B cell (primary cell): Measurements from ENCODE around the gene CFAP61. TPM values are rescaled to one million over a fixed set of nuclear protein-coding genes. Genes with fewer than 3 reads are reported as not detected.

Source experiments
- ATAC-seq: fragments of 200-7000 bp; cut with Tn5 transposase; one replicate; pipeline ENCODE4 v1.10.0; 2021; ENCODE audit warnings: low read depth, mild to moderate bottlenecking, moderate number of reproducible peaks, moderate library complexity
- CTCF ChIA-PET: fragments of 350-600 bp; sonication (Branson Sonifier 250); formaldehyde crosslinking; loops from one replicate; lab custom pipeline; 2021; ENCODE audit warnings: antibody characterized with exemption, inconsistent platforms; lab: Charles Lee
- POLR2A ChIA-PET: fragments of 350-600 bp; sonication (Branson Sonifier 250); formaldehyde crosslinking; loops from one replicate; lab custom pipeline; 2021; ENCODE audit warnings: antibody characterized with exemption; lab: Charles Lee
- DNase-seq: peaks from one replicate; pipeline ENCODE4 v3.0.0; 2013
- H2AFZ ChIP-seq: 2 replicates; pipeline ENCODE4 v1.6.1; 2012; ENCODE audit warnings: mild to moderate bottlenecking, low read depth, low read length; ENCODE audit not compliant: insufficient read depth, poor library complexity, severe bottlenecking
- H3K27ac ChIP-seq, 2 donors: 1 replicate in 1 of 2; 2 replicates in 1 of 2; pipeline ENCODE4 v1.5.1; 2012 to 2013; ENCODE audit warnings: low read length in 2 of 2, mild to moderate bottlenecking in 2 of 2, moderate library complexity in 1 of 2
- H3K27me3 ChIP-seq, 4 experiments: fragments of 200-600 bp in 1 of 4; sonication (generic) in 1 of 4; replicated peaks in 1 of 4; 1 replicate in 2 of 4; 2 replicates in 2 of 4; pipeline versions ENCODE4 v1.6.1 to v1.7.0; 2013 to 2016; ENCODE audit warnings: low read length in 3 of 4, mild to moderate bottlenecking in 2 of 4, mixed read lengths in 1 of 4, moderate library complexity in 1 of 4; ENCODE audit not compliant: insufficient read depth in 4 of 4, control insufficient read depth in 3 of 4; ENCODE audit errors: control extremely low read depth in 1 of 4
- H3K36me3 ChIP-seq, 2 experiments: replicated peaks in 1 of 2; 1 replicate in 1 of 2; 2 replicates in 1 of 2; pipeline versions ENCODE4 v1.6.1 to v1.7.1; 2013; ENCODE audit warnings: low read length in 1 of 2; ENCODE audit not compliant: insufficient read depth in 2 of 2, control insufficient read depth in 1 of 2; ENCODE audit errors: control extremely low read depth in 1 of 2, extremely low read depth in 1 of 2
- H3K4me1 ChIP-seq, 2 donors: fragments of 200-600 bp in 1 of 2; sonication (generic) in 1 of 2; 1 replicate in 1 of 2; 2 replicates in 1 of 2; pipeline versions ENCODE4 v1.5.1 to v1.6.1; 2013 to 2017; ENCODE audit warnings: low read length in 2 of 2; ENCODE audit not compliant: control insufficient read depth in 2 of 2, insufficient read depth in 2 of 2
- H3K4me2 ChIP-seq: replicated peaks from 2 replicates; pipeline ENCODE3; 2012; ENCODE audit warnings: mild to moderate bottlenecking, low read depth, low read length; ENCODE audit not compliant: poor library complexity, severe bottlenecking
- H3K4me3 ChIP-seq, 5 experiments: fragments of 200-600 bp in 1 of 5; sonication (generic) in 1 of 5; 1 replicate in 3 of 5; 2 replicates in 2 of 5; pipeline versions ENCODE4 v1.5.1 to v1.7.0; 2011 to 2016; ENCODE audit warnings: low read length in 4 of 5, mild to moderate bottlenecking in 4 of 5, low read depth in 2 of 5, control low read depth in 1 of 5, moderate library complexity in 1 of 5; ENCODE audit not compliant: insufficient read depth in 1 of 5; ENCODE audit errors: control extremely low read depth in 1 of 5, extremely low read depth in 1 of 5
- H3K79me2 ChIP-seq: fragments of 200-600 bp; sonication (generic); one replicate; pipeline ENCODE4 v1.6.0; 2016; ENCODE audit warnings: low read length; ENCODE audit not compliant: control insufficient read depth, insufficient read depth
- H3K9ac ChIP-seq: fragments of 200-600 bp; sonication (generic); 2 replicates; pipeline ENCODE4 v1.6.1; 2017; ENCODE audit warnings: mild to moderate bottlenecking, low read length, moderate library complexity
- H3K9me3 ChIP-seq, 3 donors: one replicate each; pipeline versions ENCODE4 v1.6.1 to v1.7.1; 2013; ENCODE audit warnings: low read length in 2 of 3; ENCODE audit not compliant: control insufficient read depth in 2 of 3, insufficient read depth in 1 of 3; ENCODE audit errors: control extremely low read depth in 1 of 3
- H4K20me1 ChIP-seq: 2 replicates; pipeline ENCODE4 v1.6.0; 2012; ENCODE audit warnings: mild to moderate bottlenecking, low read length; ENCODE audit not compliant: insufficient read depth, control insufficient read depth, poor library complexity, severe bottlenecking
- H3K27ac Mint-ChIP-seq: one replicate; pipeline ENCODE4 v1.8.0; 2021; ENCODE audit warnings: mixed read lengths
- H3K27me3 Mint-ChIP-seq: one replicate; pipeline ENCODE4 v1.8.0; 2021; ENCODE audit warnings: mixed read lengths
- H3K4me1 Mint-ChIP-seq: one replicate; pipeline ENCODE4 v1.8.0; 2021; ENCODE audit warnings: mixed read lengths
- H3K4me3 Mint-ChIP-seq: one replicate; pipeline ENCODE4 v1.8.0; 2021; ENCODE audit warnings: mixed read lengths
- H3K9me3 Mint-ChIP-seq: one replicate; pipeline ENCODE4 v1.8.0; 2022; ENCODE audit warnings: mixed read lengths; ENCODE audit not compliant: insufficient read depth
- EZH2 ChIP-seq: IDR thresholded peaks from 2 replicates; pipeline ENCODE4 v1.6.1; 2012; ENCODE audit warnings: borderline replicate concordance, low read depth, mild to moderate bottlenecking, moderate library complexity, low read length; ENCODE audit not compliant: insufficient read depth, poor library complexity, severe bottlenecking
- WGBS: methylation state at CpG from one replicate; pipeline ENCODE4 v1.1.5; 2013; ENCODE audit warnings: missing lambda C conversion rate; ENCODE audit not compliant: insufficient coverage; 5-methylcytosine and 5-hydroxymethylcytosine counted together
- intact Hi-C: fragments of 100-400 bp; cut with micrococcal nuclease; formaldehyde crosslinking; loops from one replicate; pipeline ENCODE4 v1.10.0; 2022
- polyA plus RNA-seq: library from polyadenylated mRNA; depleted of rRNA; stranded (reverse); fragments of >200 nt; gene quantifications from 2 replicates; pipeline ENCODE4 v1.2.3, GENCODE V29; 2012
- total RNA-seq, 2 donors: library from RNA; stranded (reverse); fragments of 120-200 nt in 1 of 2; gene quantifications; 1 replicate in 1 of 2; 2 replicates in 1 of 2; pipeline versions ENCODE4 v1.2.3 to v1.2.4, GENCODE V29; 2013 to 2022
- TF ChIP-seq, protein P1 (sequence below): fragments of 200-600 bp; IDR thresholded peaks from one replicate; pipeline ENCODE4 v1.8.0; 2022; ENCODE audit warnings: antibody characterized with exemption, mild to moderate bottlenecking

CFAP61 gene
- total and polyA plus RNA-seq, 2 donors (not counting 1 experiment from before 2014, with no cell fraction given): not detected

DNA sequence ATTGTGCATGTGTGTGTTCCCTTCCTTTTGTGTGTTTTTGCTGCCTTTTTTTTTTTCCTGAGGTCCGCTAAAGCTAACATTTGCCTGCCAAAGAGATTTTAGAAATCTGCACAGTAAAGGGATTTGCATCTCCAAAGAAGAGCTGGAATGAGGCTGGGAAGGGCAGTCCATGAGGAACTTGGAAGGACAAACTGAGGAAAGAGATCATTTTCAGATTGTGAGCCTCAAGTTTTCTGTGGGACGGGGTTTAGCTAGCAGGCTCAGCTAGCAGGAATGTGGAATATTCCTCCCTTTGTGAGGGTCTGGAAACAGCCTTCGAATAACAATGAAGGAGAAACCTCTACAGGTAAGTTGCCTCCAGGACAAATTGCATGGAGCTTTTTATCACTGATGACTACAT lies 319.3 kb downstream of the CFAP61 start:
- H3K4me3 Mint-ChIP-seq: no peak overlapping the region
- ChIA-PET POLR2A (no interaction called here), CTCF (interaction anchor here (0.6 to 1.4 kb wide), 2 partner anchors 13 to 204 kb away, joined by 3 to 7 read pairs; no protein-coding TSS in a partner anchor)
- 43% methylated on average over 1 of the region's 3 CpGs for WGBS
- Histone ChIP-seq H3K4me3 (no peak overlapping the region), H3K79me2 (no peaks in the 10 kb centered on the region), H3K27me3 (peaks cover 0 to 45% (median 29%) of the 10 kb centered on the region in 4 experiments), H3K4me2 (no peak overlapping the region), H2AFZ (no peak overlapping the region), H3K9ac (no peak overlapping the region), H3K36me3 (no peaks in the 10 kb centered on the region), H3K27ac (no peak overlapping the region), H3K4me1 (peaks cover 16 to 23% of the 10 kb centered on the region in 2 donors), H3K9me3 (peaks cover 0 to 6% (median 0%) of the 10 kb centered on the region in 3 donors), H4K20me1 (no peaks in the 10 kb centered on the region)
- peaks cover 12% of the 10 kb centered on the region for H3K4me1 Mint-ChIP-seq
- DNase-seq (no peak), ATAC-seq (no peak)
- no peak overlapping the region for H3K27ac Mint-ChIP-seq
- peaks cover 58% of the 10 kb centered on the region for H3K27me3 Mint-ChIP-seq
- intact Hi-C loops: no loop called here
- no peak for TF ChIP-seq EZH2
- TF ChIP-seq, protein P1, sequence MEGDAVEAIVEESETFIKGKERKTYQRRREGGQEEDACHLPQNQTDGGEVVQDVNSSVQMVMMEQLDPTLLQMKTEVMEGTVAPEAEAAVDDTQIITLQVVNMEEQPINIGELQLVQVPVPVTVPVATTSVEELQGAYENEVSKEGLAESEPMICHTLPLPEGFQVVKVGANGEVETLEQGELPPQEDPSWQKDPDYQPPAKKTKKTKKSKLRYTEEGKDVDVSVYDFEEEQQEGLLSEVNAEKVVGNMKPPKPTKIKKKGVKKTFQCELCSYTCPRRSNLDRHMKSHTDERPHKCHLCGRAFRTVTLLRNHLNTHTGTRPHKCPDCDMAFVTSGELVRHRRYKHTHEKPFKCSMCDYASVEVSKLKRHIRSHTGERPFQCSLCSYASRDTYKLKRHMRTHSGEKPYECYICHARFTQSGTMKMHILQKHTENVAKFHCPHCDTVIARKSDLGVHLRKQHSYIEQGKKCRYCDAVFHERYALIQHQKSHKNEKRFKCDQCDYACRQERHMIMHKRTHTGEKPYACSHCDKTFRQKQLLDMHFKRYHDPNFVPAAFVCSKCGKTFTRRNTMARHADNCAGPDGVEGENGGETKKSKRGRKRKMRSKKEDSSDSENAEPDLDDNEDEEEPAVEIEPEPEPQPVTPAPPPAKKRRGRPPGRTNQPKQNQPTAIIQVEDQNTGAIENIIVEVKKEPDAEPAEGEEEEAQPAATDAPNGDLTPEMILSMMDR: no peak
- no peaks in the 10 kb centered on the region for H3K9me3 Mint-ChIP-seq

DNA sequence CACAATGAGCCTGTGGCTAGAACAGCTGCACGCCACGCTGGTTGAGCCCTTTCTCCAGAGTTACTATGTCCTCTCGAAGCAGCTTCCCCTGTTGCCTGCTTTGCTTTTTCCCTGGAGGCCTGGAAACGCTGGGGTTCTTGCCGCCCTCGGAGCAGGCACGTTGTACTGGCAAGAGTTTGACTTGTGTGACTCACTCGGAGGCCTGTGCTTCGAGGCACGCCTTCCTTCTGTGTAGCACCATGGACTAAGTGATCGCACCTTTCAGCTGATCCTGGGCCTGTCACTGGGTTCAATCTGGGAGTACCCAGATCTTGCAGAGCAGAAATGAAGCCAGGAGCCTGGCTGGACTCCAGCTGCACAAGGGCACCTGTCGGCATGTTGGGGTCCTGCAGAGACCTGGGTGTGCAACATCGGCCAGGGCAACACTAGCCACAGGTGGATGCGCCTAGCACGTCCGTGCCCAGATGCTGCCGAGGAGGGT lies 320.8 kb downstream of the CFAP61 start:
- Histone ChIP-seq H3K27ac (no peak overlapping the region), H3K9me3 (no peaks in the 10 kb centered on the region), H3K4me2 (no peak overlapping the region), H3K4me3 (no peak overlapping the region), H4K20me1 (no peaks in the 10 kb centered on the region), H3K27me3 (peaks cover 0 to 35% (median 25%) of the 10 kb centered on the region in 4 experiments), H3K4me1 (peaks cover 7 to 14% of the 10 kb centered on the region in 2 donors), H3K9ac (no peak overlapping the region), H3K79me2 (no peaks in the 10 kb centered on the region), H3K36me3 (no peaks in the 10 kb centered on the region), H2AFZ (no peak overlapping the region)
- Mint-ChIP-seq H3K4me1 (peaks cover 8% of the 10 kb centered on the region), H3K27me3 (peaks cover 56% of the 10 kb centered on the region), H3K27ac (no peak overlapping the region), H3K4me3 (no peak overlapping the region), H3K9me3 (no peaks in the 10 kb centered on the region)
- intact Hi-C loops: no loop called here
- POLR2A ChIA-PET: no interaction called here
- ATAC-seq (no peak), DNase-seq (no peak)
- CTCF ChIA-PET: no interaction called here
- WGBS: 65% methylated on average over 17 of the region's 17 CpGs
- no peak for TF ChIP-seq EZH2
- TF ChIP-seq, protein P1: no peak
